GM12878 (cell line): ENCODE results near the gene CCDC78. TPM values are rescaled to one million over a fixed set of nuclear protein-coding genes. Genes with fewer than 3 reads are reported as not detected.

Experiments used
- ATAC-seq: fragments of 200-7000 bp; cut with Tn5 transposase; 3 replicates; pipeline ENCODE4 v1.9.1; 2020; ENCODE audit warnings: mild to moderate bottlenecking, moderate library complexity
- BruUV-seq: library from RNA; stranded (reverse); fragments of 400-500 nt; replicated peaks from 2 replicates; lab custom pipeline; 2021; lab: Mats Ljungman, UMichigan
- CTCF ChIA-PET: fragments of 300-600 bp; sonication (Branson Sonifier 250); formaldehyde crosslinking; extraction: SDS; loops from one replicate; lab custom pipeline; 2021; ENCODE audit warnings: inconsistent platforms; lab: Yijun Ruan, JAX
- POLR2A ChIA-PET: fragments of 350-600 bp; formaldehyde crosslinking; extraction: SDS; loops from one replicate; lab custom pipeline; 2021; ENCODE audit warnings: inconsistent platforms; lab: Charles Lee
- RAD21 ChIA-PET: fragments of 300-600 bp; sonication (Branson Sonifier 250); formaldehyde crosslinking; loops from one replicate; lab custom pipeline; 2023; ENCODE audit warnings: antibody characterized with exemption; ENCODE audit not compliant: unreplicated experiment; lab: Charles Lee
- SMC1A ChIA-PET: fragments of 300-600 bp; sonication (Branson Sonifier 250); formaldehyde crosslinking; loops from one replicate; lab custom pipeline; 2023; ENCODE audit not compliant: unreplicated experiment, uncharacterized antibody; lab: Charles Lee
- DNase-seq: peaks from one replicate; pipeline ENCODE4 v3.0.0-alpha.2; 2011; ENCODE audit warnings: low read depth, low spot score
- FAIRE-seq: peaks from 3 replicates; lab custom pipeline; 2011; peaks lifted over from hg19 to GRCh38; lab: Jason Lieb, UNC
- H2AFZ ChIP-seq: 2 replicates; pipeline ENCODE4 v1.6.0; 2011; ENCODE audit warnings: low read depth, low read length, control low read depth; ENCODE audit not compliant: control insufficient read depth
- H3K27ac ChIP-seq: 2 replicates; pipeline ENCODE4 v1.5.1; 2011; ENCODE audit warnings: control low read depth; ENCODE audit not compliant: control insufficient read depth, insufficient read depth
- H3K27me3 ChIP-seq, 2 experiments: replicated peaks in 1 of 2; 2 replicates each; pipeline versions ENCODE4 v1.6.0 to v1.6.1; 2011; ENCODE audit warnings: low read length in 1 of 2; ENCODE audit not compliant: control insufficient read depth in 2 of 2, insufficient read depth in 2 of 2
- H3K36me3 ChIP-seq, 2 experiments: 2 replicates each; pipeline ENCODE4 v1.5.1; 2011; ENCODE audit warnings: low read length in 1 of 2; ENCODE audit not compliant: control insufficient read depth in 2 of 2, insufficient read depth in 2 of 2
- H3K4me1 ChIP-seq: 2 replicates; pipeline ENCODE4 v1.6.1; 2011; ENCODE audit warnings: mild to moderate bottlenecking, low read length, moderate library complexity, mixed read lengths; ENCODE audit not compliant: control insufficient read depth, insufficient read depth
- H3K4me2 ChIP-seq: 2 replicates; pipeline ENCODE4 v1.6.0; 2011; ENCODE audit warnings: control low read depth; ENCODE audit not compliant: control insufficient read depth, insufficient read depth
- H3K4me3 ChIP-seq: fragments of 200-600 bp; sonication (generic); 2 replicates; pipeline ENCODE4 v1.5.1; 2016
- H3K79me2 ChIP-seq: 2 replicates; pipeline ENCODE4 v1.6.0; 2011; ENCODE audit warnings: low read length; ENCODE audit not compliant: control insufficient read depth, insufficient read depth
- H3K9ac ChIP-seq: 2 replicates; pipeline ENCODE4 v1.8.0; 2011; ENCODE audit warnings: low read length, control low read depth, mixed read lengths; ENCODE audit not compliant: control insufficient read depth, insufficient read depth
- H3K9me3 ChIP-seq: replicated peaks from 3 replicates; pipeline ENCODE4 v1.5.1; 2011; ENCODE audit warnings: mild to moderate bottlenecking, low read length; ENCODE audit not compliant: control insufficient read depth, insufficient read depth
- H4K20me1 ChIP-seq: 2 replicates; pipeline ENCODE4 v1.6.0; 2011; ENCODE audit not compliant: control insufficient read depth, insufficient read depth
- ATF7 ChIP-seq: fragments of 450-650 bp; IDR thresholded peaks from 2 replicates; pipeline ENCODE4 v1.6.1; 2016; ENCODE audit warnings: low read depth, mild to moderate bottlenecking
- EGR1 ChIP-seq, 2 experiments: IDR thresholded peaks; 1 replicate in 1 of 2; 2 replicates in 1 of 2; pipeline ENCODE4 v1.6.1; 2011 to 2012; ENCODE audit warnings: low read depth in 2 of 2, low read length in 2 of 2, borderline replicate concordance in 1 of 2, mild to moderate bottlenecking in 1 of 2, moderate library complexity in 1 of 2
- LARP7 ChIP-seq: fragments of 450-650 bp; IDR thresholded peaks from 2 replicates; pipeline ENCODE4 v1.6.1; 2017; ENCODE audit warnings: mild to moderate bottlenecking
- MTA3 ChIP-seq: IDR thresholded peaks from 2 replicates; pipeline ENCODE4 v1.6.1; 2012; ENCODE audit warnings: low read length, inconsistent platforms, borderline replicate concordance
- PML ChIP-seq: IDR thresholded peaks from 2 replicates; pipeline ENCODE4 v1.6.1; 2012; ENCODE audit warnings: low read length, inconsistent platforms
- POLR2AphosphoS5 ChIP-seq: IDR thresholded peaks from 2 replicates; pipeline ENCODE4 v1.6.1; 2011; ENCODE audit warnings: mild to moderate bottlenecking, low read length, inconsistent platforms
- SIX5 ChIP-seq: IDR thresholded peaks from 2 replicates; pipeline ENCODE4 v1.6.1; 2011; ENCODE audit warnings: mild to moderate bottlenecking, low read depth, low read length, moderate library complexity; ENCODE audit not compliant: severe bottlenecking
- SMAD5 ChIP-seq: IDR thresholded peaks from 2 replicates; pipeline ENCODE4 v1.6.1; 2016; ENCODE audit warnings: antibody characterized with exemption, low read depth
- STAT3 ChIP-seq: IDR thresholded peaks from 2 replicates; pipeline ENCODE4 v1.6.1; 2011; ENCODE audit warnings: low read depth, low read length, improper control_type of control experiment
- TCF12 ChIP-seq: IDR thresholded peaks from 2 replicates; pipeline ENCODE4 v1.6.1; 2011; ENCODE audit warnings: low read depth, mild to moderate bottlenecking, low read length
- WGBS: methylation state at CpG from one replicate; pipeline ENCODE4 v1.1.6; 2016; ENCODE audit warnings: low lambda C conversion rate; ENCODE audit not compliant: insufficient replicate concordance, insufficient coverage; ENCODE audit errors: missing lambda C conversion rate; 5-methylcytosine and 5-hydroxymethylcytosine counted together
- in situ Hi-C: fragments of 300-500 bp; cut with MboI; formaldehyde crosslinking; loops from 9 replicates; pipeline ENCODE4 v1.14.3; 2018; ENCODE audit warnings: mixed read lengths
- intact Hi-C: fragments of 100-400 bp; cut with micrococcal nuclease; formaldehyde crosslinking; loops from one replicate; pipeline ENCODE4 v1.14.2; 2022; ENCODE audit not compliant: unreplicated experiment
- polyA plus RNA-seq, 11 experiments: library from polyadenylated mRNA; depleted of rRNA in 4 of 11; unstranded in 6 of 11; stranded (reverse) in 5 of 11; fragments of >200 nt; fragmentation: Nextera tagmentation in 4 of 11; fragmentation: Illumina TruSeq in 1 of 11; extraction: Ambion mirVana in 4 of 11; extraction: Trizol in 1 of 11; gene quantifications; 1 replicate in 1 of 11; 2 replicates in 10 of 11; pipeline versions ENCODE4 v1.2.1 to v1.2.3, GENCODE V29; 2011 to 2016; ENCODE audit warnings: inconsistent platforms in 2 of 11, missing spikeins in 2 of 11, low read depth in 1 of 11
- total RNA-seq, 4 experiments: library from RNA; depleted of rRNA in 3 of 4; stranded (reverse); fragments of >200 nt in 3 of 4; fragmentation: Illumina TruSeq in 1 of 4; extraction: Trizol in 1 of 4; gene quantifications; 2 replicates each; pipeline versions ENCODE4 v1.2.1 to v1.2.3, GENCODE V29; 2013 to 2021
- TF ChIP-seq, protein P1 (sequence below): fragments of 450-650 bp; IDR thresholded peaks from 2 replicates; pipeline ENCODE4 v1.6.1; 2017; ENCODE audit warnings: mild to moderate bottlenecking, moderate library complexity

Gene CCDC78
- total and polyA plus RNA-seq, 10 of the 15 experiments (the other 5 are each of a cell fraction or from before 2014, with no cell fraction given): 0.10 to 26.2 (median 5.4) TPM

GRCh38 chr16:718922-719321, 7.3 kb downstream of the CCDC78 start:
- ChIA-PET SMC1A (no interaction called here), CTCF (interaction anchor here (0.6 to 1.6 kb wide), 3 partner anchors 22 to 1722 kb away, joined by 3 to 10 read pairs (median 5); partner anchors contain the start of genes CHTF18, CIAO3 and RPUSD1), POLR2A (no interaction called here), RAD21 (no interaction called here)
- no peaks in the 10 kb centered on the region for H3K9me3 ChIP-seq
- DNase-seq (no peak), FAIRE-seq (no peak), ATAC-seq (no peak)
- TF ChIP-seq POLR2AphosphoS5 (no peak), ATF7 (no peak), TCF12 (no peak), MTA3 (no peak), SMAD5 (no peak), LARP7 (no peak), STAT3 (no peak), PML (no peak), SIX5 (no peak), EGR1 (IDR thresholded peaks at IDR 0.05; ENCODE audit: borderline replicate concordance in 1 of 2, low read depth in 2 of 2, low read length in 2 of 2) (no peak)
- TF ChIP-seq, protein P1, sequence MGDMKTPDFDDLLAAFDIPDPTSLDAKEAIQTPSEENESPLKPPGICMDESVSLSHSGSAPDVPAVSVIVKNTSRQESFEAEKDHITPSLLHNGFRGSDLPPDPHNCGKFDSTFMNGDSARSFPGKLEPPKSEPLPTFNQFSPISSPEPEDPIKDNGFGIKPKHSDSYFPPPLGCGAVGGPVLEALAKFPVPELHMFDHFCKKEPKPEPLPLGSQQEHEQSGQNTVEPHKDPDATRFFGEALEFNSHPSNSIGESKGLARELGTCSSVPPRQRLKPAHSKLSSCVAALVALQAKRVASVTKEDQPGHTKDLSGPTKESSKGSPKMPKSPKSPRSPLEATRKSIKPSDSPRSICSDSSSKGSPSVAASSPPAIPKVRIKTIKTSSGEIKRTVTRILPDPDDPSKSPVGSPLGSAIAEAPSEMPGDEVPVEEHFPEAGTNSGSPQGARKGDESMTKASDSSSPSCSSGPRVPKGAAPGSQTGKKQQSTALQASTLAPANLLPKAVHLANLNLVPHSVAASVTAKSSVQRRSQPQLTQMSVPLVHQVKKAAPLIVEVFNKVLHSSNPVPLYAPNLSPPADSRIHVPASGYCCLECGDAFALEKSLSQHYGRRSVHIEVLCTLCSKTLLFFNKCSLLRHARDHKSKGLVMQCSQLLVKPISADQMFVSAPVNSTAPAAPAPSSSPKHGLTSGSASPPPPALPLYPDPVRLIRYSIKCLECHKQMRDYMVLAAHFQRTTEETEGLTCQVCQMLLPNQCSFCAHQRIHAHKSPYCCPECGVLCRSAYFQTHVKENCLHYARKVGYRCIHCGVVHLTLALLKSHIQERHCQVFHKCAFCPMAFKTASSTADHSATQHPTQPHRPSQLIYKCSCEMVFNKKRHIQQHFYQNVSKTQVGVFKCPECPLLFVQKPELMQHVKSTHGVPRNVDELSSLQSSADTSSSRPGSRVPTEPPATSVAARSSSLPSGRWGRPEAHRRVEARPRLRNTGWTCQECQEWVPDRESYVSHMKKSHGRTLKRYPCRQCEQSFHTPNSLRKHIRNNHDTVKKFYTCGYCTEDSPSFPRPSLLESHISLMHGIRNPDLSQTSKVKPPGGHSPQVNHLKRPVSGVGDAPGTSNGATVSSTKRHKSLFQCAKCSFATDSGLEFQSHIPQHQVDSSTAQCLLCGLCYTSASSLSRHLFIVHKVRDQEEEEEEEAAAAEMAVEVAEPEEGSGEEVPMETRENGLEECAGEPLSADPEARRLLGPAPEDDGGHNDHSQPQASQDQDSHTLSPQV: no peak
- no TSS peak for BruUV-seq
- H3K4me1 ChIP-seq: peaks cover 10% of the 10 kb centered on the region
- no peaks in the 10 kb centered on the region; the same call in 1 of the 2 replicates for H3K79me2 ChIP-seq
- no peak overlapping the region for H2AFZ ChIP-seq
- no peak overlapping the region for H3K9ac ChIP-seq
- no peak overlapping the region for H3K27ac ChIP-seq
- no peak overlapping the region; the same call in 1 of the 2 replicates for H3K4me2 ChIP-seq
- in situ Hi-C loops: no loop called here
- 82% methylated on average over 6 of the region's 6 CpGs for WGBS
- H3K36me3 ChIP-seq: no peaks in the 10 kb centered on the region
- no peaks in the 10 kb centered on the region for H3K27me3 ChIP-seq
- H3K4me3 ChIP-seq: no peak overlapping the region
- 0 out of 2 replicates have a peak, but pooled peaks cover 2% of the 10 kb centered on the region for H4K20me1 ChIP-seq
- intact Hi-C loops: no loop called here
